Cardiac muscle cell (in vitro differentiated cells and primary cell): ENCODE data around the gene CCDC30. TPM values are rescaled to one million over a fixed set of nuclear protein-coding genes. Genes with fewer than 3 reads are reported as not detected.
"Not testable (repeated sequence)": the region's sequence is repeated elsewhere in the genome, so short reads cannot be mapped to it uniquely, and the experiment has no call there.

ENCODE experiments used
- DNase-seq, 2 donors: peaks; one replicate each; pipeline versions ENCODE4 v3.0.0 to v3.0.0-alpha.2; 2010 to 2017; ENCODE audit warnings: low read depth in 1 of 2, low spot score in 1 of 2
- H3K27ac ChIP-seq: fragments of 200-600 bp; sonication (generic); 2 replicates; pipeline ENCODE4 v1.5.1; 2016
- H3K27me3 ChIP-seq: fragments of 200-600 bp; sonication (generic); 2 replicates; pipeline ENCODE4 v1.6.0; 2016; ENCODE audit warnings: control low read depth
- H3K36me3 ChIP-seq: fragments of 200-600 bp; sonication (generic); 2 replicates; pipeline ENCODE4 v1.5.1; 2016; ENCODE audit warnings: control low read depth
- H3K4me1 ChIP-seq: fragments of 200-600 bp; sonication (generic); 2 replicates; pipeline ENCODE4 v1.8.1; 2017; ENCODE audit warnings: low read depth, mild to moderate bottlenecking, mixed run types
- H3K4me3 ChIP-seq: fragments of 200-600 bp; sonication (generic); 2 replicates; pipeline ENCODE4 v1.5.1; 2016; ENCODE audit warnings: mild to moderate bottlenecking
- H3K9me3 ChIP-seq: fragments of 200-600 bp; sonication (generic); 2 replicates; pipeline ENCODE4 v1.5.1; 2017; ENCODE audit warnings: low read depth, mild to moderate bottlenecking, control low read depth
- CTCF ChIP-seq: IDR thresholded peaks from 2 replicates; pipeline ENCODE4 v1.5.1; 2012; ENCODE audit warnings: low read depth, mild to moderate bottlenecking, low read length
- polyA plus RNA-seq: library from polyadenylated mRNA; unstranded; fragments of >200 nt; fragmentation: Nextera tagmentation; extraction: Ambion mirVana; gene quantifications from 2 replicates; pipeline ENCODE4 v1.2.1, GENCODE V29; 2016
- total RNA-seq: library from RNA; depleted of rRNA; stranded (reverse); fragments of >200 nt; gene quantifications from 2 replicates; pipeline ENCODE4 v1.2.3, GENCODE V29; 2016

The CCDC30 gene
- total and polyA plus RNA-seq, 2 experiments from 2014 or later, result 1.8 to 4.2 TPM

- H3K36me3 ChIP-seq, result no peaks in the 10 kb centered on the region
- no peak overlapping the region for H3K27ac ChIP-seq
- no peak overlapping the region for H3K4me3 ChIP-seq
- TF ChIP-seq CTCF, result no peak
- no peaks in the 10 kb centered on the region for H3K9me3 ChIP-seq
- no peaks in the 10 kb centered on the region for H3K4me1 ChIP-seq
- no peak for DNase-seq
- peaks cover 5% of the 10 kb centered on the region for H3K27me3 ChIP-seq
Observed at GRCh38 chr1:42618866-42619265, 155.8 kb downstream of the CCDC30 start.

DNA sequence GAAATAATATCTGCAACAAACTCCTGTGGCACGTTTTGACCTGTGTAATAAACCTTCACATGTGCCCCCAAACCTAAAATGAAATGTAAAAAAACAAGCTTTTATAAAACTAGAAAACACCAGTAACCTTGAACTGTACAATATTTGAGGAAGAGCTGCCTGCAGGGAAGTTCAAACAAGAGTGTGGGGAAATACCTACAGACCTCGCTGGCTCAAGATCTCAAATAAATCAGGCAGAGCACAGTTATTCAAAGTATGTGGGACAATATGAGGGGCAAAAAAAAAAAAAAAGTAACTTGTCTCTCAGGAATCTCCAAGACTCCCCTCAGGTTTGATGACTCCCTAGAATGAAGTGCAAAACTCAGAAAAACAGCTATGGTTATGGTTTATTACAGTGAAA is 157.2 kb downstream of the CCDC30 start:
- Histone ChIP-seq H3K4me1 (no peaks in the 10 kb centered on the region), H3K4me3 (no peak overlapping the region), H3K36me3 (no peaks in the 10 kb centered on the region), H3K27me3 (peaks cover 5% of the 10 kb centered on the region), H3K9me3 (no peaks in the 10 kb centered on the region), H3K27ac (no peak overlapping the region)
- DNase-seq, result no peak
- no peak for TF ChIP-seq CTCF

- not testable (repeated sequence) for H3K36me3 ChIP-seq, H3K9me3 ChIP-seq, DNase-seq
Observed at GRCh38 chr1:42621180-42621579, 158.1 kb downstream of the CCDC30 start.

DNA sequence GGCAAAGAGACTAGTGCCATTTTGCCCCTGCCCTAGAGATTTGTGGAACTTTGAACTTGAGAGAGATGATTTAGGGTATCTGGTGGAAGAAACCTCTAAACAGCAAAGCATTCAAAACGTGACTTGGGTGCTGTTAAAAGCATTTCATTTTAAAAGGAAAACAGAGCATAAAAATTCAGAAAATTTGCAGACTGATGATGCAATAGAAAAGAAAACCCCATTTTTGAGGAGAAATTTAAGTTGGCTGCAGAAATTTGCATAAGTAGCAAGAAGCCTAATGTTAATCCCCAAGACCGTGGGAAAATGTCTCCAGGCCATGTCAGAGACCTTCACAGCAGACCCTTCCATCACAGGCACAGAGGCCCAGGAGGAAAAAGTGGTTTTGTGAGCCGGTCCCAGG is 164.1 kb downstream of the CCDC30 start:
- H3K27ac ChIP-seq, DNase-seq, H3K4me3 ChIP-seq, H3K4me1 ChIP-seq, H3K27me3 ChIP-seq, H3K9me3 ChIP-seq, H3K36me3 ChIP-seq: not testable (repeated sequence)

More at GRCh38 chr1:42621180-42621579, 158.1 kb downstream of the CCDC30 start:
- H3K4me3 ChIP-seq, H3K27me3 ChIP-seq, H3K27ac ChIP-seq, H3K4me1 ChIP-seq: not testable (repeated sequence)

GRCh38 chr1:42639116-42639515 is 176.0 kb downstream of the CCDC30 start:
- TF ChIP-seq CTCF, result no peak
- Histone ChIP-seq H3K27ac (no peak overlapping the region), H3K36me3 (no peaks in the 10 kb centered on the region), H3K4me3 (no peak overlapping the region), H3K9me3 (no peaks in the 10 kb centered on the region), H3K27me3 (no peaks in the 10 kb centered on the region), H3K4me1 (no peaks in the 10 kb centered on the region)
- peak in 1 of 2 donors; percentile 12 for DNase-seq

DNA sequence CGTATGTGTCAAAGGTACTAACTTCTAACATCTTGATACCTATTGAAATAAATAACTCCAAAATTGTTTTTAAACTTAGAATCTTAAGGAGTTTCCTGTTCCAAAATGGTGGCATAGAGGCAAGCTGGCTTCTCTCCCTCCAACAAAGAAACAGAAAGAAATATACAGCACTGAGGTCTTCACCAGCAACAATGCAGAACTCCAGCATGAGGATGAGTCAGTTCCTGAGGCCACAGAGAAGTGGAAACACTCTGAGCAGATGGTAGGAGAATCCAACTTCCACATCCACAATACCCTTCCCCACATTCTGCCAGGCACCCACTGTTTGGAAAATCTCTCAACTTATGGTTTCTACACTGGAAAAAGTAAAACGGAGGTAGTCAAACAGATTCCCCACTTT is 183.0 kb downstream of the CCDC30 start:
- Histone ChIP-seq H3K36me3 (no peaks in the 10 kb centered on the region), H3K27ac (no peak overlapping the region), H3K4me3 (no peak overlapping the region), H3K4me1 (no peaks in the 10 kb centered on the region), H3K27me3 (peaks cover 13% of the 10 kb centered on the region), H3K9me3 (no peaks in the 10 kb centered on the region)
- peak in 1 of 2 donors; percentile 4 for DNase-seq
- no peak for TF ChIP-seq CTCF

DNA sequence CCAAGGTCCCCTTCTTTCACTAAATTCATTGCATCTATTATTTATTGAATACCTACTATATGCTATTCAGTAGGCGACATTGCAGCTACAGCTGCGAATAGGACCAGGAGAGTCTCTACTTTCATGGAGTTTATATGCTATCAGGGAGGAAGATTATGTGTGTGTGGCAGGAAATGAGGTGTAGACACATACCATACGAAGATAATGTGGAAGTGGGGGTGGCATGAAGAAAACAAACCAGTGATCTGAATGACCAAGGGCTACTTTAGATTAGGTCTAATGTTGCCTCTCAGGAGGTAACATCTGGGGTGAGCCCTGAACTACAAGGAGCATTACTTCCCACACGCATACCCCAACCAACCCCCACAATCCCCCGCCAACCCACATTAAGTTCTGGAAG is 194.1 kb downstream of the CCDC30 start:
- H3K27me3 ChIP-seq, result peaks cover 21% of the 10 kb centered on the region
- DNase-seq, result no peak
- H3K4me1 ChIP-seq, result peaks cover 7% of the 10 kb centered on the region
- no peaks in the 10 kb centered on the region for H3K9me3 ChIP-seq
- TF ChIP-seq CTCF, result no peak
- H3K27ac ChIP-seq, result peak overlapping the region; percentile 83
- no peak overlapping the region for H3K4me3 ChIP-seq
- H3K36me3 ChIP-seq, result no peaks in the 10 kb centered on the region
